BLaER1 (cell line): Measurements from ENCODE around the gene VAMP5.
"Not testable (repeated sequence)": the region's sequence is repeated elsewhere in the genome, so short reads cannot be mapped to it uniquely, and the experiment has no call there.

ENCODE experiments used
- H3K27ac ChIP-seq: shearing (Covaris generic); formaldehyde crosslinking; 2 replicates; pipeline ENCODE4 v1.8.1; 2022
- H3K27me3 ChIP-seq: shearing (Covaris generic); formaldehyde crosslinking; 2 replicates; pipeline ENCODE4 v1.8.1; 2022
- H3K36me3 ChIP-seq: shearing (Covaris generic); formaldehyde crosslinking; 2 replicates; pipeline ENCODE4 v1.8.1; 2022
- H3K4me1 ChIP-seq: shearing (Covaris generic); formaldehyde crosslinking; 2 replicates; pipeline ENCODE4 v1.8.1; 2022
- H3K4me2 ChIP-seq: shearing (Covaris generic); formaldehyde crosslinking; 2 replicates; pipeline ENCODE4 v1.8.1; 2022
- H3K4me3 ChIP-seq: shearing (Covaris generic); formaldehyde crosslinking; 2 replicates; pipeline ENCODE4 v1.8.1; 2022
- H3K9ac ChIP-seq: shearing (Covaris generic); formaldehyde crosslinking; 2 replicates; pipeline ENCODE4 v1.8.1; 2022
- H3K9me3 ChIP-seq: shearing (Covaris generic); formaldehyde crosslinking; 2 replicates; pipeline ENCODE4 v1.8.1; 2022
- H4K20me1 ChIP-seq: shearing (Covaris generic); formaldehyde crosslinking; 2 replicates; pipeline ENCODE4 v1.8.1; 2022
- Cebpa-rat ChIP-seq: shearing (Covaris generic); IDR thresholded peaks from 2 replicates; pipeline ENCODE4 v1.8.1; 2022

Gene VAMP5

GRCh38 chr2:85541753-85542457, 42.3 kb upstream of the VAMP5 start:
- H3K4me2 ChIP-seq = peak overlapping the region; percentile 92
- H3K9me3 ChIP-seq = no peaks in the 10 kb centered on the region
- H3K9ac ChIP-seq = peak overlapping the region; percentile 100; the same call in 1 of the 2 replicates
- TF ChIP-seq Cebpa-rat = no peak
- H3K27me3 ChIP-seq = no peaks in the 10 kb centered on the region
- peaks cover 72% of the 10 kb centered on the region for H3K36me3 ChIP-seq
- peaks cover 38% of the 10 kb centered on the region for H3K4me1 ChIP-seq
- no peak overlapping the region for H3K27ac ChIP-seq
- peaks cover 78% of the 10 kb centered on the region for H4K20me1 ChIP-seq
- H3K4me3 ChIP-seq = peak overlapping the region; percentile 73

- H3K27ac ChIP-seq = no peak overlapping the region
- no peak for TF ChIP-seq Cebpa-rat
- peaks cover 86% of the 10 kb centered on the region for H4K20me1 ChIP-seq
- no peaks in the 10 kb centered on the region for H3K9me3 ChIP-seq
- H3K4me3 ChIP-seq = no peak overlapping the region
- no peaks in the 10 kb centered on the region for H3K27me3 ChIP-seq
- H3K9ac ChIP-seq = no peak overlapping the region
- H3K4me1 ChIP-seq = peaks cover 30% of the 10 kb centered on the region
- H3K4me2 ChIP-seq = peak overlapping the region; percentile 92
- H3K36me3 ChIP-seq = peaks cover 76% of the 10 kb centered on the region
Measured at GRCh38 chr2:85542777-85543176, 41.5 kb upstream of the VAMP5 start.

- H3K4me1 ChIP-seq = peaks cover 30% of the 10 kb centered on the region
- H3K9me3 ChIP-seq, H3K27ac ChIP-seq, H3K4me3 ChIP-seq, H3K9ac ChIP-seq, H3K27me3 ChIP-seq, H3K4me2 ChIP-seq: not testable (repeated sequence)
- H3K36me3 ChIP-seq = peaks cover 85% of the 10 kb centered on the region
- peaks cover 87% of the 10 kb centered on the region for H4K20me1 ChIP-seq
Measured at GRCh38 chr2:85544254-85544691, 40.0 kb upstream of the VAMP5 start.

- Histone ChIP-seq H3K4me1 (peaks cover 37% of the 10 kb centered on the region), H3K36me3 (peaks cover 89% of the 10 kb centered on the region), H4K20me1 (peaks cover 78% of the 10 kb centered on the region)
- not testable (repeated sequence) for H3K4me2 ChIP-seq, H3K4me3 ChIP-seq, H3K9me3 ChIP-seq, H3K9ac ChIP-seq, H3K27me3 ChIP-seq, H3K27ac ChIP-seq
Measured at GRCh38 chr2:85544915-85545779, 39.1 kb upstream of the VAMP5 start.

- Histone ChIP-seq H3K36me3 (peaks cover 89% of the 10 kb centered on the region), H3K27ac (no peak overlapping the region), H3K9ac (no peak overlapping the region), H3K9me3 (no peaks in the 10 kb centered on the region), H3K4me2 (no peak overlapping the region), H4K20me1 (peaks cover 72% of the 10 kb centered on the region), H3K4me1 (peaks cover 42% of the 10 kb centered on the region), H3K4me3 (no peak overlapping the region), H3K27me3 (no peaks in the 10 kb centered on the region)
- no peak for TF ChIP-seq Cebpa-rat
Measured at GRCh38 chr2:85545780-85546240, 38.4 kb upstream of the VAMP5 start.

GRCh38 chr2:85547089-85547858, 37.0 kb upstream of the VAMP5 start:
- Histone ChIP-seq H3K4me3 (no peak overlapping the region), H3K36me3 (peaks cover 87% of the 10 kb centered on the region), H3K27ac (no peak overlapping the region), H3K4me1 (peaks cover 35% of the 10 kb centered on the region), H3K9me3 (no peaks in the 10 kb centered on the region), H3K4me2 (no peak overlapping the region), H4K20me1 (peaks cover 57% of the 10 kb centered on the region), H3K27me3 (no peaks in the 10 kb centered on the region), H3K9ac (no peak overlapping the region)
- TF ChIP-seq Cebpa-rat = no peak

- H3K9me3 ChIP-seq = no peaks in the 10 kb centered on the region
- peaks cover 27% of the 10 kb centered on the region for H3K4me1 ChIP-seq
- no peak overlapping the region for H3K4me2 ChIP-seq
- H3K9ac ChIP-seq = no peak overlapping the region
- peaks cover 87% of the 10 kb centered on the region for H3K36me3 ChIP-seq
- no peak overlapping the region for H3K4me3 ChIP-seq
- H4K20me1 ChIP-seq = peaks cover 50% of the 10 kb centered on the region
- H3K27ac ChIP-seq = no peak overlapping the region
- no peak for TF ChIP-seq Cebpa-rat
- no peaks in the 10 kb centered on the region for H3K27me3 ChIP-seq
Measured at GRCh38 chr2:85547859-85548607, 36.2 kb upstream of the VAMP5 start.

- Histone ChIP-seq H3K27me3 (no peaks in the 10 kb centered on the region), H3K4me3 (no peak overlapping the region), H3K4me2 (no peak overlapping the region), H4K20me1 (peaks cover 44% of the 10 kb centered on the region), H3K27ac (no peak overlapping the region), H3K4me1 (peaks cover 22% of the 10 kb centered on the region), H3K9ac (no peak overlapping the region), H3K36me3 (peaks cover 87% of the 10 kb centered on the region), H3K9me3 (no peaks in the 10 kb centered on the region)
- no peak for TF ChIP-seq Cebpa-rat
Measured at GRCh38 chr2:85548608-85548900, 35.7 kb upstream of the VAMP5 start.

- no peak overlapping the region for H3K4me3 ChIP-seq
- H3K36me3 ChIP-seq = peaks cover 87% of the 10 kb centered on the region
- H3K4me1 ChIP-seq = peaks cover 21% of the 10 kb centered on the region
- H3K27me3 ChIP-seq = no peaks in the 10 kb centered on the region
- H3K9ac ChIP-seq = no peak overlapping the region
- peaks cover 39% of the 10 kb centered on the region for H4K20me1 ChIP-seq
- TF ChIP-seq Cebpa-rat = no peak
- H3K4me2 ChIP-seq = no peak overlapping the region
- H3K27ac ChIP-seq = no peak overlapping the region
- H3K9me3 ChIP-seq = no peaks in the 10 kb centered on the region
Measured at GRCh38 chr2:85549095-85549494, 35.1 kb upstream of the VAMP5 start.
